A673 (cell line): ENCODE results near the gene SYNRG. TPM values are rescaled to one million over a fixed set of nuclear protein-coding genes. Genes with fewer than 3 reads are reported as not detected.

ENCODE experiments used
- BruUV-seq: library from RNA; stranded (reverse); fragments of 400-500 nt; replicated peaks from 2 replicates; lab custom pipeline; 2021; lab: Mats Ljungman, UMichigan
- CTCF ChIA-PET: fragments of 300-600 bp; sonication (Branson Sonifier 250); formaldehyde crosslinking; loops from one replicate; lab custom pipeline; 2022; ENCODE audit warnings: antibody characterized with exemption; lab: Charles Lee
- POLR2A ChIA-PET: fragments of 300-600 bp; sonication (Branson Sonifier 250); formaldehyde crosslinking; loops from one replicate; lab custom pipeline; 2022; ENCODE audit warnings: antibody characterized with exemption; ENCODE audit not compliant: low non-redundant PET; lab: Charles Lee
- DNase-seq: peaks from one replicate; pipeline ENCODE4 v3.0.0-alpha.2; 2015; ENCODE audit warnings: low spot score
- H3K27ac ChIP-seq: fragments of 200-600 bp; sonication (generic); 2 replicates; pipeline ENCODE4 v1.5.1; 2016; ENCODE audit warnings: mixed run types, low read depth, mild to moderate bottlenecking, mixed read lengths, antibody characterized with exemption, low read length; ENCODE audit not compliant: poor library complexity, severe bottlenecking
- H3K27me3 ChIP-seq: fragments of 200-600 bp; sonication (generic); replicated peaks from 2 replicates; pipeline ENCODE4 v1.6.1; 2017; ENCODE audit warnings: mixed run types, low read depth, mild to moderate bottlenecking, mixed read lengths, antibody characterized with exemption, low read length; ENCODE audit not compliant: insufficient read depth, poor library complexity
- H3K36me3 ChIP-seq: fragments of 200-600 bp; sonication (generic); 2 replicates; pipeline ENCODE4 v1.6.1; 2016; ENCODE audit warnings: mixed run types, mild to moderate bottlenecking, mixed read lengths, antibody characterized with exemption, low read length; ENCODE audit not compliant: insufficient read depth, poor library complexity, severe bottlenecking
- H3K4me1 ChIP-seq: fragments of 200-600 bp; sonication (generic); 2 replicates; pipeline ENCODE4 v1.6.1; 2017; ENCODE audit warnings: mixed run types, mild to moderate bottlenecking, mixed read lengths, antibody characterized with exemption, low read length; ENCODE audit not compliant: insufficient read depth, poor library complexity, severe bottlenecking
- H3K4me3 ChIP-seq: fragments of 200-600 bp; sonication (generic); 2 replicates; pipeline ENCODE4 v1.5.1; 2016; ENCODE audit warnings: low read depth, mixed run types, mild to moderate bottlenecking, mixed read lengths, low read length; ENCODE audit not compliant: poor library complexity, severe bottlenecking
- H3K9me3 ChIP-seq: fragments of 200-600 bp; sonication (generic); 2 replicates; pipeline ENCODE4 v1.6.1; 2016; ENCODE audit warnings: mixed run types, low read depth, mild to moderate bottlenecking, mixed read lengths, antibody characterized with exemption, low read length; ENCODE audit not compliant: poor library complexity, severe bottlenecking
- EZH2 ChIP-seq: fragments of 200-600 bp; sonication (generic); IDR thresholded peaks from 2 replicates; pipeline ENCODE4 v1.6.1; 2017; ENCODE audit warnings: borderline replicate concordance, low read depth, mild to moderate bottlenecking, mixed read lengths, antibody characterized with exemption, low read length; ENCODE audit not compliant: poor library complexity, severe bottlenecking
- intact Hi-C: fragments of 100-400 bp; cut with micrococcal nuclease; formaldehyde crosslinking; loops from one replicate; pipeline ENCODE4 v1.10.0; 2022; ENCODE audit not compliant: unreplicated experiment
- total RNA-seq: library from RNA; stranded (reverse); gene quantifications from 2 replicates; pipeline ENCODE4 v1.2.3, GENCODE V29; 2021
- TF ChIP-seq, protein P1 (sequence below): fragments of 300-800, 200-600 bp; sonication (generic); conservative IDR thresholded peaks from 2 replicates; pipeline ENCODE4 v1.5.1; 2017; ENCODE audit warnings: low read depth, mild to moderate bottlenecking, antibody characterized with exemption, low read length, moderate library complexity, mixed read lengths

SYNRG gene
- total RNA-seq, 1 experiment from 2014 or later: 22.5 TPM

DNA sequence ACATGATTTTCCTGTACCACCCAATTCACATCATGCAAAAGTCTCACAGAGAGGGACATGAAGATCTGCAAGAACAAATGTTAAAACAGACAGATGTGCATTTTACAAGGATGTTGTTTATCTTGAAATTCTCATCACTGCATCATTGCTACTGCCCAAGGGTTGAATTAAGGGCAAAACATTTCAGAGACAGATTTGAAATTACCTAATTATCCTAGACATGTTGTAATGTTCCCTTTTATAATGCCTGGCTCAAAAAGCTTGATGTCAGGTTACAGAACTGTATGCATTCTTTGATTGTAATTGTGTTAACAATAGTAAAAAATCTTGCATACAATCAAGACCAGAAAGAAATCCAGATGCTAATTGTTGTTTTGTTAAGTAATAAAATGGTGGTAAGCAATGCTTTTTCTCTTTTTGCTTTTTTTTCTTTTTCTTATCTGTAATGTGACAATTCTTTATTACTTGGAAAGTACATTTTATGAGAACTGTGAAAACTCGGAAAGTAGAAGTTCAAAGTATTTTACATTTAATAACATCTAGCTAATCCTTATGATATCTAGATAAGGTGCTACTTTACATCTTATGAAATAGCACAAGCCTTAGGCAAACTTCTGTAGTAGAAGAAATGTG, 123.2 kb downstream of the SYNRG start:
- DNase-seq: no peak
- H3K4me3 ChIP-seq: no peak overlapping the region
- H3K27ac ChIP-seq: no peak overlapping the region
- TF ChIP-seq EZH2: no peak
- TF ChIP-seq, protein P1, sequence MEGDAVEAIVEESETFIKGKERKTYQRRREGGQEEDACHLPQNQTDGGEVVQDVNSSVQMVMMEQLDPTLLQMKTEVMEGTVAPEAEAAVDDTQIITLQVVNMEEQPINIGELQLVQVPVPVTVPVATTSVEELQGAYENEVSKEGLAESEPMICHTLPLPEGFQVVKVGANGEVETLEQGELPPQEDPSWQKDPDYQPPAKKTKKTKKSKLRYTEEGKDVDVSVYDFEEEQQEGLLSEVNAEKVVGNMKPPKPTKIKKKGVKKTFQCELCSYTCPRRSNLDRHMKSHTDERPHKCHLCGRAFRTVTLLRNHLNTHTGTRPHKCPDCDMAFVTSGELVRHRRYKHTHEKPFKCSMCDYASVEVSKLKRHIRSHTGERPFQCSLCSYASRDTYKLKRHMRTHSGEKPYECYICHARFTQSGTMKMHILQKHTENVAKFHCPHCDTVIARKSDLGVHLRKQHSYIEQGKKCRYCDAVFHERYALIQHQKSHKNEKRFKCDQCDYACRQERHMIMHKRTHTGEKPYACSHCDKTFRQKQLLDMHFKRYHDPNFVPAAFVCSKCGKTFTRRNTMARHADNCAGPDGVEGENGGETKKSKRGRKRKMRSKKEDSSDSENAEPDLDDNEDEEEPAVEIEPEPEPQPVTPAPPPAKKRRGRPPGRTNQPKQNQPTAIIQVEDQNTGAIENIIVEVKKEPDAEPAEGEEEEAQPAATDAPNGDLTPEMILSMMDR: no peak
- ChIA-PET CTCF (no interaction called here), POLR2A (no interaction called here)
- BruUV-seq: no TSS peak
- H3K27me3 ChIP-seq: no peaks in the 10 kb centered on the region
- no peaks in the 10 kb centered on the region for H3K36me3 ChIP-seq
- no peaks in the 10 kb centered on the region for H3K9me3 ChIP-seq
- peaks cover 19% of the 10 kb centered on the region for H3K4me1 ChIP-seq
- intact Hi-C loops: no loop called here

DNA sequence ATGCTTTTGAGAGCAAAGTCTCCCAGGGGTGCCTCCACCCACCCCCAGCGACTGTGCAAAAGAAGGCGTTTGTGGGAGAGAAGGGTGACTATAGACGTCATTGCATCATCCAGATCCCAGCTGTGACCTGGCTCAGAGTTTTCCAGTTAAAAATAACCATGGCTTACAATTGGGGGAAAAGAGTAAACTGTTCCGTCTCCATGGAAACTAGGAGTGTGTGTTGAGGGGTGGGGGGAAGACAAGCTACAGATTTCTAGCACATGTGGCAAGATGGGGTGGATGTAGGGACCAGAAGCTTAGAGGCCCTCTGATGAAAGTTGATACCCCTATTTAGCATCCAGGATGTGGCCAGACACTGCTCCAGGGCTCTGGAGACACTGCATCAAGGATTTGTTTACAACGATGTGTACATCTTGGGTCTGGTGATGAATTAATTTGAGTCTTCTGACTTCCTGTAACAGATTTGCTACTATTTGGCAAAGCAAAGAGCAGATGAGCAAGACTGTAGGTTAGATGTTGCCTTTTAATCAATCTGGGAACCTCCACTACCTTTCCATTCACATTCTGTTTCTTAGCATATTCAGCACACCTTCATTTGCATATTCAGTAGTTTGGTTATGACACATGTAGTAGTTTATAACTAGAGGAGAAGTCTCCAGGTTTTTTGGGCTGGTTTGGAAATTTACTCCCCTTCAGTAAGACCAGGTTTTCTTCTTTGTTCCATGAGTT, 125.7 kb downstream of the SYNRG start:
- BruUV-seq: no TSS peak
- Histone ChIP-seq H3K27ac (peak overlapping the region; percentile 47), H3K4me3 (no peak overlapping the region), H3K27me3 (no peaks in the 10 kb centered on the region), H3K4me1 (peaks cover 27% of the 10 kb centered on the region), H3K9me3 (no peaks in the 10 kb centered on the region), H3K36me3 (no peaks in the 10 kb centered on the region)
- TF ChIP-seq, protein P1: no peak
- TF ChIP-seq EZH2: no peak
- ChIA-PET POLR2A (no interaction called here), CTCF (no interaction called here)
- intact Hi-C loops: no loop called here
- peak; percentile 8 for DNase-seq

DNA sequence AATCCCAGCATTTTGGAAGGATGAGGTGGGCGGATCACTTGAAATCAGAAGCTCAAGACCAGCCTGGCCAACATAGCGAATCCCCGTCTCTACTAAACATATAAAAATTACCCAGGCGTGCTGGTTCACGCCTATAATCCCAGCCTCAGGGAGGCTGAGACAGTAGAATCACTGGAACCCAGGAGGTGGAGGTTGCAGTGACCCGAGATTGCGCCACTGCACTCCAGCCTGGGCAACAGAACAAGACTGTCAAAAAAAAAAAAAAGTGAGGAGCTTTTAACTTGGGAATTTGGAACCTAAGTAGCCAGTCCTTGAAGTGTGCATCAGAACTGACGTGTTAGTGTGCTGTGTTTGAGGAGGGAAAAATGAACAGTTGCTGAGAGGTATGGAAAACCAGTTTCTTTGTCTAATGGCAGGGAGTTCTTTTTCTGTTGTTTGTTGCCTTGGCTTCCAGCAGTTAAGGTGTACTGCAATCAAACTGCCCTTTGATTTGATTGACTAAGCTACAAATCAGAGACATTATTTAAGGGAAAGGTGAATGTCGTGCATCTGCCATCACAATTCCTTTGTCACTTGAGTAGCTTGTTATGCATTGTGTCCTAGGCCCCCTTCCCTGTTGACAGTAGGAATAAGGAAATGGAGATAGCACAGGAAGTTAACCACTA, 128.1 kb downstream of the SYNRG start:
- no peak overlapping the region for H3K4me3 ChIP-seq
- ChIA-PET POLR2A (no interaction called here), CTCF (no interaction called here)
- peaks cover 7% of the 10 kb centered on the region for H3K36me3 ChIP-seq
- TF ChIP-seq, protein P1: no peak
- no TSS peak for BruUV-seq
- no peak for DNase-seq
- intact Hi-C loops: no loop called here
- no peaks in the 10 kb centered on the region for H3K27me3 ChIP-seq
- H3K4me1 ChIP-seq: peaks cover 19% of the 10 kb centered on the region
- no peaks in the 10 kb centered on the region for H3K9me3 ChIP-seq
- no peak overlapping the region for H3K27ac ChIP-seq
